A549 (cell line): ENCODE measurements around the gene LIN7A.

Experiments used
- CTCF ChIP-seq: fragments of >200 bp; sonication (Bioruptor Twin); formaldehyde crosslinking; IDR thresholded peaks from 3 replicates; pipeline ENCODE4 v1.5.1; 2016
- KDM1A ChIP-seq: fragments of 200-600 bp; sonication (generic); IDR thresholded peaks from 2 replicates; pipeline ENCODE4 v1.6.1; 2016; ENCODE audit warnings: low read depth, mild to moderate bottlenecking
- PHF8 ChIP-seq: fragments of 200-600 bp; sonication (generic); IDR thresholded peaks from 2 replicates; pipeline ENCODE4 v1.6.1; 2016; ENCODE audit warnings: low read depth, mild to moderate bottlenecking, antibody characterized with exemption, moderate library complexity, borderline replicate concordance
- SREBF2 ChIP-seq: fragments of 450-650 bp; IDR thresholded peaks from 2 replicates; pipeline ENCODE4 v1.6.1; 2014; ENCODE audit warnings: mild to moderate bottlenecking, moderate library complexity
- TP53 ChIP-seq: fragments of 250-450 bp; sonication (Bioruptor Pico); IDR thresholded peaks from 2 replicates; pipeline ENCODE4 v1.5.0; 2021; ENCODE audit warnings: mild to moderate bottlenecking, moderate library complexity
- TF ChIP-seq, protein P1 (sequence below): fragments of 250-450 bp; sonication (Bioruptor Pico); IDR thresholded peaks from 2 replicates; pipeline ENCODE4 v1.5.0; 2021; ENCODE audit warnings: mild to moderate bottlenecking, moderate library complexity, borderline replicate concordance
- TF ChIP-seq, protein P2 (sequence below): fragments of 150-350 bp; IDR thresholded peaks from 2 replicates; pipeline ENCODE4 v1.6.1; 2014; ENCODE audit warnings: low read depth, mild to moderate bottlenecking, low read length

DNA sequence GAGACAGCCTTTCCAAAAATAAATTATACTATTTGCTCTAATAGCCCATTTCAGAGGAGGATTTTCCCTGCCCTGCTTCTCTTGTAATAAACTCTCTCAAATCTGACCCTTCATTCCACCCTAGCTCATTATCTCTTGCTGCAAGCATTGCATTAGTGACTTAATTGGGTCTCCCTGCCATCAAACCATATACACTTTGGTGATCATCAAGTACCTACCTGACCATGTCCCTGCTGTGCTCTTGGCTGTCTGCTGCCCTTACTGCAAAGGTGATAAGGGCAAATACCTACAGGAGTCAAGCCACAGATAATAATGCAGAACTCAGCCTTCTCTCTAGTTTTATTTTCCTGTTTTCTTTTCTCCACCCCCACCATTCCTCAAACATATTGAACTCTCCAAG, 88.4 kb downstream of the LIN7A start:
- TF ChIP-seq PHF8 (no peak), CTCF (no peak), SREBF2 (no peak), KDM1A (no peak), TP53 (CRISPR knock-in tag) (no peak)
- TF ChIP-seq, protein P1, sequence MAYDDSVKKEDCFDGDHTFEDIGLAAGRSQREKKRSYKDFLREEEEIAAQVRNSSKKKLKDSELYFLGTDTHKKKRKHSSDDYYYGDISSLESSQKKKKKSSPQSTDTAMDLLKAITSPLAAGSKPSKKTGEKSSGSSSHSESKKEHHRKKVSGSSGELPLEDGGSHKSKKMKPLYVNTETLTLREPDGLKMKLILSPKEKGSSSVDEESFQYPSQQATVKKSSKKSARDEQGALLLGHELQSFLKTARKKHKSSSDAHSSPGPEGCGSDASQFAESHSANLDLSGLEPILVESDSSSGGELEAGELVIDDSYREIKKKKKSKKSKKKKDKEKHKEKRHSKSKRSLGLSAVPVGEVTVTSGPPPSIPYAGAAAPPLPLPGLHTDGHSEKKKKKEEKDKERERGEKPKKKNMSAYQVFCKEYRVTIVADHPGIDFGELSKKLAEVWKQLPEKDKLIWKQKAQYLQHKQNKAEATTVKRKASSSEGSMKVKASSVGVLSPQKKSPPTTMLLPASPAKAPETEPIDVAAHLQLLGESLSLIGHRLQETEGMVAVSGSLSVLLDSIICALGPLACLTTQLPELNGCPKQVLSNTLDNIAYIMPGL (CRISPR knock-in tag) = no peak
- TF ChIP-seq, protein P2, sequence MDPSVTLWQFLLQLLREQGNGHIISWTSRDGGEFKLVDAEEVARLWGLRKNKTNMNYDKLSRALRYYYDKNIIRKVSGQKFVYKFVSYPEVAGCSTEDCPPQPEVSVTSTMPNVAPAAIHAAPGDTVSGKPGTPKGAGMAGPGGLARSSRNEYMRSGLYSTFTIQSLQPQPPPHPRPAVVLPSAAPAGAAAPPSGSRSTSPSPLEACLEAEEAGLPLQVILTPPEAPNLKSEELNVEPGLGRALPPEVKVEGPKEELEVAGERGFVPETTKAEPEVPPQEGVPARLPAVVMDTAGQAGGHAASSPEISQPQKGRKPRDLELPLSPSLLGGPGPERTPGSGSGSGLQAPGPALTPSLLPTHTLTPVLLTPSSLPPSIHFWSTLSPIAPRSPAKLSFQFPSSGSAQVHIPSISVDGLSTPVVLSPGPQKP = no peak
